ENCODE data around the gene PDE6A.

The PDE6A gene

DNA sequence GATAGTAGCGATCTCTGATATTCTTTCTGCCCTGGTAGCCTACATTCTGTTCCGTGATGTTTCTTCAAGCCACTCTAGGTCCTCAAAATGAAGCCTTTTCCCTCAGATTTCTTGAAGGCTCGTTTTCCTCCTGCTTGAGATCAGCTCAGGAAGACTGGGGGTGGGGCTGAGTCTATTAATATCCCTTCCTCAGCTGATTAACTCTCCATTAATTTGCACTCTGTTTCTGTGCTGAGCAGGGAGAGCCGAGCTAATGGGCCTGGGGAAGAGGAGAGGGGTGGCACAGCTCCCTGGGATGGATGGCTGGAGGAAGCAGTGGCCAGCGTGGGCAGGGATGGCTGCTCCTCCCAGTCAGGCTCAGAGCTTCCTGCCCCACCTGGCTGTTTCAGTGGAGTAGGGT is 121.2 kb downstream of the PDE6A start:
- no peak overlapping the region for H3K4me3 ChIP-seq (ENCODE audit: insufficient read depth, low read depth, low read length, poor library complexity, severe bottlenecking)
- H3K27me3 ChIP-seq (replicated peaks; ENCODE audit: control insufficient read depth, insufficient read depth, low read length, poor library complexity, severe bottlenecking) = no peaks in the 10 kb centered on the region
- no peak for DNase-seq
- no peaks in the 10 kb centered on the region for H3K36me3 ChIP-seq (ENCODE audit: control insufficient read depth, insufficient read depth, low read length)
- no peak overlapping the region for H3K27ac ChIP-seq (ENCODE audit: insufficient read depth, low read length, poor library complexity, severe bottlenecking)
- no peaks in the 10 kb centered on the region for H3K9me3 ChIP-seq (ENCODE audit: control insufficient read depth, low read length)
- no peaks in the 10 kb centered on the region for H3K4me1 ChIP-seq (ENCODE audit: control insufficient read depth, insufficient read depth, low read length, poor library complexity, severe bottlenecking)

DNA sequence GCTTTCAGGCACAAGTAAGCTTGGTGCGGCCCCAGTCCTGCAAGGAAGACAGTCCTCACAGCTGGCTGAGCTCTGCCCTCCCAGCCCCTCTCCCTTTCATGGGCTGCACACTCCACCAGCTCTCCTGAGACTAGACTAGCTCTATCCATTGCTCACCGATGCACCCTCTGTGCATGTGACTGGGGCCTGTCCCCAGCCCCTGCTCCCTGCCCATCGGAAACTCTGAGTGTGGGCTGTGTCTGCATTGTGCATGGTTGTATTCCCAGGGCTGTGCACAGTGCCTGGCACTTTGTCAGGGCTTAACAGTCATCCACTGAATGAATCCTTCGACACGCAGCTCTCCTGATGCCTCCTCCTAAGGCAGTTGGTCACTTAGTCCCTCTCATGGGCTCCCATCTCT is 122.3 kb downstream of the PDE6A start:
- Histone ChIP-seq H3K36me3 (ENCODE audit: control insufficient read depth, insufficient read depth, low read length) (no peaks in the 10 kb centered on the region), H3K27ac (ENCODE audit: insufficient read depth, low read length, poor library complexity, severe bottlenecking) (no peak overlapping the region), H3K4me1 (ENCODE audit: control insufficient read depth, insufficient read depth, low read length, poor library complexity, severe bottlenecking) (no peaks in the 10 kb centered on the region), H3K27me3 (replicated peaks; ENCODE audit: control insufficient read depth, insufficient read depth, low read length, poor library complexity, severe bottlenecking) (no peaks in the 10 kb centered on the region), H3K9me3 (ENCODE audit: control insufficient read depth, low read length) (no peaks in the 10 kb centered on the region), H3K4me3 (ENCODE audit: insufficient read depth, low read depth, low read length, poor library complexity, severe bottlenecking) (no peak overlapping the region)
- no peak for DNase-seq

DNA sequence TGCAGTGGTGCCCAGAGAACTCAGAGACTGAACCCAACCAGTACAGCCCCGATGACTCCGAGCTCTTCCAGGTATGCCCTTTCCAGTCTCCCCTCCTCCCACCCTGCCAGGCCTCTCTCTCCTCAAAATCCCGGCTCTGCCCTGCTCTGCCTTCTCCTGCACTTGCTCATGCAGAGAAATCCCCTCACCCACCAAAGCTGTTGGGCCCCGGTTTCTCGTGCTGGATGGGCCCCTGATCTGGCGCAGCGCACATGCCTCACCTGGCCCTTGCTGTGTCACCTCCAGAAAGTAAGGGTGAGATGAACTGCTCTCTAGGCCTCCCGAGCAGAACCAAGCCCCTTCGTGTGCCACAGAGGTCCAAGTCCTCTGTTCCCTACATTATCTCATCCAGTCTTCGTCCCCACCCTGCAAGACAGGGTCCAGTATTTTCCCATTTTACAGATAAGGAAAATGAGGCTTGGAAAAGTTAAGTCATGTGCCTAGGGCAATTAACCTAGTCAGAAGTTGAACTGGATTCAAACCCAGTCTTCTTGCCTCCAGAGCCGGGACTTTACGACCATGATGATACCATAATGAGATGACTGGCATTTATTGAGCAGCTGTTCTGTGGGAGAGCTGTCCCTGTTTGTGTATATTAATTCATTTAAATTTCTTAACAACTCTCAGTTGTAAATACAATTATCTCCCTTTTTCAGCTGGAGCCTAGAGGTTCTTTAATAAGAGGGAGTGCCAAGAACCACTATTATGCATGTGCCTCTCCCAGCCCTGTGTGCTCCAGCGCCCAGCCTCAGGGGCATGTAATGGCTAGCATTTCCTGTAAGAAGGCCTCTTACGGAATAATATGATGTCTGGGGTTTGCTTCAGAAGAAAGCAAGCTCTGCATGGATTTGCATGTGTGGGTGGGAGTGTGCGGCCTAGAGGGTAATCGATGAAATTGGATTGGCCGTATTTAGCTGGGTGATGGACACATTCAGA is 123.8 kb downstream of the PDE6A start:
- Histone ChIP-seq H3K27ac (ENCODE audit: insufficient read depth, low read length, poor library complexity, severe bottlenecking) (no peak overlapping the region), H3K9me3 (ENCODE audit: control insufficient read depth, low read length) (no peaks in the 10 kb centered on the region), H3K4me1 (ENCODE audit: control insufficient read depth, insufficient read depth, low read length, poor library complexity, severe bottlenecking) (no peaks in the 10 kb centered on the region), H3K27me3 (replicated peaks; ENCODE audit: control insufficient read depth, insufficient read depth, low read length, poor library complexity, severe bottlenecking) (no peaks in the 10 kb centered on the region), H3K4me3 (ENCODE audit: insufficient read depth, low read depth, low read length, poor library complexity, severe bottlenecking) (no peak overlapping the region), H3K36me3 (ENCODE audit: control insufficient read depth, insufficient read depth, low read length) (no peaks in the 10 kb centered on the region)
- DNase-seq = no peak

- no peak for DNase-seq
- Histone ChIP-seq H3K4me3 (ENCODE audit: insufficient read depth, low read depth, low read length, poor library complexity, severe bottlenecking) (no peak overlapping the region), H3K27me3 (replicated peaks; ENCODE audit: control insufficient read depth, insufficient read depth, low read length, poor library complexity, severe bottlenecking) (no peaks in the 10 kb centered on the region), H3K4me1 (ENCODE audit: control insufficient read depth, insufficient read depth, low read length, poor library complexity, severe bottlenecking) (no peaks in the 10 kb centered on the region), H3K36me3 (ENCODE audit: control insufficient read depth, insufficient read depth, low read length) (no peaks in the 10 kb centered on the region), H3K27ac (ENCODE audit: insufficient read depth, low read length, poor library complexity, severe bottlenecking) (no peak overlapping the region), H3K9me3 (ENCODE audit: control insufficient read depth, low read length) (no peaks in the 10 kb centered on the region)
Observed at GRCh38 chr5:149820012-149820411, 124.6 kb downstream of the PDE6A start.

- Histone ChIP-seq H3K27ac (ENCODE audit: insufficient read depth, low read length, poor library complexity, severe bottlenecking) (no peak overlapping the region), H3K36me3 (ENCODE audit: control insufficient read depth, insufficient read depth, low read length) (no peaks in the 10 kb centered on the region), H3K27me3 (replicated peaks; ENCODE audit: control insufficient read depth, insufficient read depth, low read length, poor library complexity, severe bottlenecking) (no peaks in the 10 kb centered on the region), H3K9me3 (ENCODE audit: control insufficient read depth, low read length) (no peaks in the 10 kb centered on the region), H3K4me1 (ENCODE audit: control insufficient read depth, insufficient read depth, low read length, poor library complexity, severe bottlenecking) (no peaks in the 10 kb centered on the region), H3K4me3 (ENCODE audit: insufficient read depth, low read depth, low read length, poor library complexity, severe bottlenecking) (no peak overlapping the region)
- no peak for DNase-seq
Observed at GRCh38 chr5:149818116-149818515, 126.5 kb downstream of the PDE6A start.

DNA sequence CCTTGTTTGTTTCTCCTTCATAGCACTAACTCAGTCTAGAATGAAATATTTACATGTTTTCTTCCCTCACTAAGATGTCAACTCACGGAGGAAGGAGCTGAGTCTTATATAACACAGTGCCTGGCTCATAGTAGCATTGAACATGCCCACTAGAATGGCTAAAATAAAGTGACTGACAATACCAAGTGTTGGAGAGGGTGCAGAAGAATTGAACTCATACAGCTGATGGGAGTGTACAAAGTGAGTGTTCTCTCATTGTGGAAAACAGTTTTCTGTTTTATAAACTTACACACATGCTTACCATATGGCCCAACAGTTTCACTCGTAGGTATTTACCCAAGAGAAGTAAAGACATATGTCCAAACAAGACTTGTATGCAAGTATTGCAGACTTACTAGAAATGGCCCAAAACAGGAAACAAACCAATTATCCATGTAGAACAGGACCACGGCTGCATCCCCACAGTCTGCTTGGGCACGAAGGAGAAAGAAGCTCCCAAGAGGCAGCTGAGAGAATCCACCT is 127.0 kb downstream of the PDE6A start:
- no peak for DNase-seq
- Histone ChIP-seq H3K36me3 (ENCODE audit: control insufficient read depth, insufficient read depth, low read length) (no peaks in the 10 kb centered on the region), H3K27me3 (replicated peaks; ENCODE audit: control insufficient read depth, insufficient read depth, low read length, poor library complexity, severe bottlenecking) (no peaks in the 10 kb centered on the region), H3K4me1 (ENCODE audit: control insufficient read depth, insufficient read depth, low read length, poor library complexity, severe bottlenecking) (no peaks in the 10 kb centered on the region), H3K9me3 (ENCODE audit: control insufficient read depth, low read length) (no peaks in the 10 kb centered on the region), H3K4me3 (ENCODE audit: insufficient read depth, low read depth, low read length, poor library complexity, severe bottlenecking) (no peak overlapping the region), H3K27ac (ENCODE audit: insufficient read depth, low read length, poor library complexity, severe bottlenecking) (no peak overlapping the region)

DNA sequence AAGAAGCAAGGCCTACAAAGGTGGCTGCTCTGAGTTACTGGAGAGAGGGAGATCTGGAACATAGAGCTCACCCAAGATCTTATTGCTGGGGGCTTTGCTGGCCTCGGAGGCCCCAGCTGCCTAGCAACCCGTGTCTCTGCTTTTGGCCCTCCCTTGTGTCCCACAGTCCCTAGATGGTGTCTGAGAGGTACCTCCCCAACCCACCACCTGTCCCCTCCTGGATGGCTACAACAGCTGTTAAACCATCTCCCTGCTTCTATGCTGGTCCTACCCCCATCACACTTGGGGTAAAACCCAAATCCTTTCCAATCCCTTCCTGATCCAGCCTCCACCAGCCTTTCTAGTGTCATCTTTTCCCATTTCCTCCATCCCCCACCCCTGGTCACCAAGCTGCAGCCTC is 127.9 kb downstream of the PDE6A start:
- Histone ChIP-seq H3K36me3 (ENCODE audit: control insufficient read depth, insufficient read depth, low read length) (no peaks in the 10 kb centered on the region), H3K27ac (ENCODE audit: insufficient read depth, low read length, poor library complexity, severe bottlenecking) (no peak overlapping the region), H3K9me3 (ENCODE audit: control insufficient read depth, low read length) (no peaks in the 10 kb centered on the region), H3K27me3 (replicated peaks; ENCODE audit: control insufficient read depth, insufficient read depth, low read length, poor library complexity, severe bottlenecking) (no peaks in the 10 kb centered on the region), H3K4me1 (ENCODE audit: control insufficient read depth, insufficient read depth, low read length, poor library complexity, severe bottlenecking) (no peaks in the 10 kb centered on the region), H3K4me3 (ENCODE audit: insufficient read depth, low read depth, low read length, poor library complexity, severe bottlenecking) (no peak overlapping the region)
- DNase-seq = no peak

- DNase-seq = no peak
- Histone ChIP-seq H3K27me3 (replicated peaks; ENCODE audit: control insufficient read depth, insufficient read depth, low read length, poor library complexity, severe bottlenecking) (no peaks in the 10 kb centered on the region), H3K27ac (ENCODE audit: insufficient read depth, low read length, poor library complexity, severe bottlenecking) (no peak overlapping the region), H3K4me1 (ENCODE audit: control insufficient read depth, insufficient read depth, low read length, poor library complexity, severe bottlenecking) (no peaks in the 10 kb centered on the region), H3K9me3 (ENCODE audit: control insufficient read depth, low read length) (no peaks in the 10 kb centered on the region), H3K36me3 (ENCODE audit: control insufficient read depth, insufficient read depth, low read length) (no peaks in the 10 kb centered on the region), H3K4me3 (ENCODE audit: insufficient read depth, low read depth, low read length, poor library complexity, severe bottlenecking) (no peak overlapping the region)
Observed at GRCh38 chr5:149811453-149811852, 133.1 kb downstream of the PDE6A start.

GRCh38 chr5:149810856-149811255 is 133.7 kb downstream of the PDE6A start:
- Histone ChIP-seq H3K4me1 (ENCODE audit: control insufficient read depth, insufficient read depth, low read length, poor library complexity, severe bottlenecking) (no peaks in the 10 kb centered on the region), H3K36me3 (ENCODE audit: control insufficient read depth, insufficient read depth, low read length) (no peaks in the 10 kb centered on the region), H3K4me3 (ENCODE audit: insufficient read depth, low read depth, low read length, poor library complexity, severe bottlenecking) (no peak overlapping the region), H3K27me3 (replicated peaks; ENCODE audit: control insufficient read depth, insufficient read depth, low read length, poor library complexity, severe bottlenecking) (no peaks in the 10 kb centered on the region), H3K27ac (ENCODE audit: insufficient read depth, low read length, poor library complexity, severe bottlenecking) (no peak overlapping the region), H3K9me3 (ENCODE audit: control insufficient read depth, low read length) (no peaks in the 10 kb centered on the region)
- no peak for DNase-seq

GRCh38 chr5:149809931-149810691 is 134.5 kb downstream of the PDE6A start:
- Histone ChIP-seq H3K4me3 (ENCODE audit: insufficient read depth, low read depth, low read length, poor library complexity, severe bottlenecking) (no peak overlapping the region), H3K36me3 (ENCODE audit: control insufficient read depth, insufficient read depth, low read length) (no peaks in the 10 kb centered on the region), H3K9me3 (ENCODE audit: control insufficient read depth, low read length) (no peaks in the 10 kb centered on the region), H3K4me1 (ENCODE audit: control insufficient read depth, insufficient read depth, low read length, poor library complexity, severe bottlenecking) (no peaks in the 10 kb centered on the region), H3K27ac (ENCODE audit: insufficient read depth, low read length, poor library complexity, severe bottlenecking) (no peak overlapping the region), H3K27me3 (replicated peaks; ENCODE audit: control insufficient read depth, insufficient read depth, low read length, poor library complexity, severe bottlenecking) (no peaks in the 10 kb centered on the region)
- no peak for DNase-seq

Data from effector memory CD4-positive, alpha-beta T cell (primary cell).